ENCODE results near the gene RALGPS1.

RALGPS1 gene

DNA sequence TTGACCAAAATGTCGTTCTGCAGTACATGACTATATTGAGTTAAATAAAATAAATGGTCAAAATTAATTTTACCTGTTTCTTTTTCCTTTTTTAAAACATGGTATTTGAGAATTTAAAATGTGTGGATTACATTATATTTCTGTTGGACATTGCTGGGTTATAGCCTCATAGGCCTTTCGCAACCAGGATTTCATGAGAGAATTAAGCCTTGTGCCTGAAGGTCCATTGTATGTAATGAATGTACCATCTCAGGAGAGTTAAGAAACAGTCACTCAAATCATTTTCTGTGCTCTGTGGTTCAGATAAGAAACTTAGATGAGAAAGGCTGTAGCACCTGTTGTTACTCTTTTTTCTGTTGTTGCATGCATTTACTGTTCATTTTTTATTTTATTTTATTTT, 104.4 kb downstream of the RALGPS1 start:
- no peak for TF ChIP-seq CTCF (IDR thresholded peaks at IDR 0.05; ENCODE audit: extremely low read depth, insufficient read depth, missing control alignments)
- DNase-seq (ENCODE audit: low spot score), result no peak
- in situ Hi-C loops (cut with MboI; ENCODE audit: low pct_unique_long_range_greater_than_20kb, low sequenced_read_pairs, unreplicated experiment), result no loop called here

- DNase-seq (ENCODE audit: low spot score), result no peak
- TF ChIP-seq CTCF (IDR thresholded peaks at IDR 0.05; ENCODE audit: extremely low read depth, insufficient read depth, missing control alignments), result no peak
- in situ Hi-C loops (cut with MboI; ENCODE audit: low pct_unique_long_range_greater_than_20kb, low sequenced_read_pairs, unreplicated experiment), result no loop called here
These were observed 105.6 kb downstream of the RALGPS1 start for GRCh38 chr9:127020036-127020801.

- in situ Hi-C loops (cut with MboI; ENCODE audit: low pct_unique_long_range_greater_than_20kb, low sequenced_read_pairs, unreplicated experiment), result no loop called here
- no peak for DNase-seq (ENCODE audit: low spot score)
- no peak for TF ChIP-seq CTCF (IDR thresholded peaks at IDR 0.05; ENCODE audit: extremely low read depth, insufficient read depth, missing control alignments)
These were observed 106.2 kb downstream of the RALGPS1 start for GRCh38 chr9:127020802-127021078.

- in situ Hi-C loops (cut with MboI; ENCODE audit: low pct_unique_long_range_greater_than_20kb, low sequenced_read_pairs, unreplicated experiment), result no loop called here
- TF ChIP-seq CTCF (IDR thresholded peaks at IDR 0.05; ENCODE audit: extremely low read depth, insufficient read depth, missing control alignments), result no peak
- DNase-seq (ENCODE audit: low spot score), result no peak
These were observed 107.2 kb downstream of the RALGPS1 start for GRCh38 chr9:127021664-127022363.

- TF ChIP-seq CTCF (IDR thresholded peaks at IDR 0.05; ENCODE audit: extremely low read depth, insufficient read depth, missing control alignments), result no peak
- in situ Hi-C loops (cut with MboI; ENCODE audit: low pct_unique_long_range_greater_than_20kb, low sequenced_read_pairs, unreplicated experiment), result no loop called here
- no peak for DNase-seq (ENCODE audit: low spot score)
These were observed 108.5 kb downstream of the RALGPS1 start for GRCh38 chr9:127022913-127023660.

GRCh38 chr9:127025042-127025441, 110.5 kb downstream of the RALGPS1 start:
- in situ Hi-C loops (cut with MboI; ENCODE audit: low pct_unique_long_range_greater_than_20kb, low sequenced_read_pairs, unreplicated experiment), result no loop called here
- no peak for TF ChIP-seq CTCF (IDR thresholded peaks at IDR 0.05; ENCODE audit: extremely low read depth, insufficient read depth, missing control alignments)
- no peak for DNase-seq (ENCODE audit: low spot score)
